Measurements from ENCODE around the gene KRT79.
"Not testable (repeated sequence)": the region's sequence is repeated elsewhere in the genome, so short reads cannot be mapped to it uniquely, and the experiment has no call there.

Gene KRT79

GRCh38 chr12:52796839-52797528 lies 37.1 kb downstream of the KRT79 start:
- Histone ChIP-seq H3K36me3 (ENCODE audit: control insufficient read depth in 1 of 2, insufficient read depth in 2 of 2, low read length in 2 of 2) (no peaks in the 10 kb centered on the region), H3K27me3 (ENCODE audit: low read depth, low read length) (no peaks in the 10 kb centered on the region), H3K9me3 (ENCODE audit: control insufficient read depth in 1 of 2, low read length in 2 of 2) (no peaks in the 10 kb centered on the region), H3K27ac (ENCODE audit: low read length) (no peak overlapping the region), H3K4me3 (ENCODE audit: low read depth in 1 of 2, low read length in 2 of 2) (no peak overlapping the region), H3K4me1 (ENCODE audit: control insufficient read depth in 1 of 2, insufficient read depth in 2 of 2, low read length in 2 of 2) (no peaks in the 10 kb centered on the region)

GRCh38 chr12:52796429-52796794 lies 37.7 kb downstream of the KRT79 start:
- Histone ChIP-seq H3K9me3 (ENCODE audit: control insufficient read depth in 1 of 2, low read length in 2 of 2) (no peaks in the 10 kb centered on the region), H3K27me3 (ENCODE audit: low read depth, low read length) (no peaks in the 10 kb centered on the region), H3K36me3 (ENCODE audit: control insufficient read depth in 1 of 2, insufficient read depth in 2 of 2, low read length in 2 of 2) (no peaks in the 10 kb centered on the region), H3K27ac (ENCODE audit: low read length) (no peak overlapping the region), H3K4me1 (ENCODE audit: control insufficient read depth in 1 of 2, insufficient read depth in 2 of 2, low read length in 2 of 2) (no peaks in the 10 kb centered on the region), H3K4me3 (ENCODE audit: low read depth in 1 of 2, low read length in 2 of 2) (no peak overlapping the region)

GRCh38 chr12:52795694-52796428 lies 38.2 kb downstream of the KRT79 start, which contains the start of gene KRT3:
KRT3 (minus strand) TSS chr12:52796117; CDS start chr12:52796042, 75 bp downstream.
- H3K36me3 ChIP-seq (ENCODE audit: control insufficient read depth in 1 of 2, insufficient read depth in 2 of 2, low read length in 2 of 2) = no peaks in the 10 kb centered on the region
- no peaks in the 10 kb centered on the region for H3K9me3 ChIP-seq (ENCODE audit: control insufficient read depth in 1 of 2, low read length in 2 of 2)
- no peaks in the 10 kb centered on the region for H3K4me1 ChIP-seq (ENCODE audit: control insufficient read depth in 1 of 2, insufficient read depth in 2 of 2, low read length in 2 of 2)
- peaks cover under 1% of the 10 kb centered on the region for H3K27me3 ChIP-seq (ENCODE audit: low read depth, low read length)
- H3K4me3 ChIP-seq (ENCODE audit: low read depth in 1 of 2, low read length in 2 of 2) = no peak within 1 kb of the TSS
- no peak within 1 kb of the TSS for H3K27ac ChIP-seq (ENCODE audit: low read length)

GRCh38 chr12:52795332-52795674 lies 38.8 kb downstream of the KRT79 start:
- not testable (repeated sequence) for H3K27me3 ChIP-seq (ENCODE audit: low read depth, low read length); H3K4me3 ChIP-seq (ENCODE audit: low read depth in 1 of 2, low read length in 2 of 2); H3K4me1 ChIP-seq (ENCODE audit: control insufficient read depth in 1 of 2, insufficient read depth in 2 of 2, low read length in 2 of 2); H3K9me3 ChIP-seq (ENCODE audit: control insufficient read depth in 1 of 2, low read length in 2 of 2); H3K27ac ChIP-seq (ENCODE audit: low read length); H3K36me3 ChIP-seq (ENCODE audit: control insufficient read depth in 1 of 2, insufficient read depth in 2 of 2, low read length in 2 of 2)

- Histone ChIP-seq H3K4me1 (ENCODE audit: control insufficient read depth in 1 of 2, insufficient read depth in 2 of 2, low read length in 2 of 2) (peaks cover 0 to 3% of the 10 kb centered on the region in 2 donors), H3K27ac (ENCODE audit: low read length) (no peak overlapping the region), H3K4me3 (ENCODE audit: low read depth in 1 of 2, low read length in 2 of 2) (no peak overlapping the region), H3K27me3 (ENCODE audit: low read depth, low read length) (peaks cover 8% of the 10 kb centered on the region), H3K9me3 (ENCODE audit: control insufficient read depth in 1 of 2, low read length in 2 of 2) (no peaks in the 10 kb centered on the region), H3K36me3 (ENCODE audit: control insufficient read depth in 1 of 2, insufficient read depth in 2 of 2, low read length in 2 of 2) (no peaks in the 10 kb centered on the region)
These were observed 39.4 kb downstream of the KRT79 start for GRCh38 chr12:52794479-52795331.

DNA sequence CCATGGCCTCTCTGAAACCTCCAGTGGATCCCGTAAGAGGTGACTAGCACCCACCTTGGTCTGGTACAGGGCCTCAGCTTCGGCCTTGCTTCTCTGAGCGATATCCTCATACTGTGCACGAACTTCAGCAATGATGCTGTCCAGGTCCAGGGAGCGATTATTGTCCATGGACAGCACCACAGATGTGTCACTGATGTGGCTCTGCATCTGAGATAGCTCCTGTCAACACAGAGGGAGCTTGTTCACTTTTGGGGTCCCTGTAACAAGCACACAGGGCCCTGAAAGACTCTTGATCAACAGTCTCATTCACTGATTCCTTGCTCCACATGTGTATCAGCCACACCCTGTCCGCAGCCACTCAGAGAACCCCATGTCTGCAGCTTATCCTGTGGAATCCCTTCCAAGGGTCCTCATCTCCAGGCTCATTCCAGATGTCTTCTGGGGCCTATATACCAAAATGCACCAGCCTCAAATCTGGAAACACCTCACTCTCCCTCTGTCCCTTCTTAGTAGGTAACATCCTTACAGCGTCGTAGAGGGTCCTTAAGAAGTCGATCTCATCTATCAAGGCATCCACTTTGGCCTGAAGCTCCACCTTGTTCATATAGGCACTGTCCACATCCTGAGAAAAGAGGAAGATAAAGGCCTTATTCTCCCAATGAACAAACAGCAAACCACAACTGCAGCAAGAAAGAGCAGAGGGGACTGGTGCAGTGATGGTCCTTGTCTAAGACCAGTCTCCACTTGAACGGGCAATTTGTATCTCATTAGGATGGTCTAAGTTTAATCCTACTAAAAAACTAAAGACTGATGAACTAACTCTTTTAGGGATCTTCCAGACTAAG lies 41.7 kb downstream of the KRT79 start:
- Histone ChIP-seq H3K4me1 (ENCODE audit: control insufficient read depth in 1 of 2, insufficient read depth in 2 of 2, low read length in 2 of 2) (peaks cover 0 to 3% of the 10 kb centered on the region in 2 donors), H3K27ac (ENCODE audit: low read length) (no peak overlapping the region), H3K27me3 (ENCODE audit: low read depth, low read length) (peaks cover 8% of the 10 kb centered on the region), H3K9me3 (ENCODE audit: control insufficient read depth in 1 of 2, low read length in 2 of 2) (no peaks in the 10 kb centered on the region), H3K36me3 (ENCODE audit: control insufficient read depth in 1 of 2, insufficient read depth in 2 of 2, low read length in 2 of 2) (no peaks in the 10 kb centered on the region), H3K4me3 (ENCODE audit: low read depth in 1 of 2, low read length in 2 of 2) (no peak overlapping the region)

- Histone ChIP-seq H3K9me3 (ENCODE audit: control insufficient read depth in 1 of 2, low read length in 2 of 2) (no peaks in the 10 kb centered on the region), H3K4me3 (ENCODE audit: low read depth in 1 of 2, low read length in 2 of 2) (no peak overlapping the region)
These were observed 42.6 kb downstream of the KRT79 start for GRCh38 chr12:52791271-52792184.

GRCh38 chr12:52790427-52791270 lies 43.5 kb downstream of the KRT79 start:
- Histone ChIP-seq H3K4me3 (ENCODE audit: low read depth in 1 of 2, low read length in 2 of 2) (peak overlapping the region in 1 of 2 donors; percentile 17), H3K27me3 (ENCODE audit: low read depth, low read length) (peaks cover 8% of the 10 kb centered on the region), H3K4me1 (ENCODE audit: control insufficient read depth in 1 of 2, insufficient read depth in 2 of 2, low read length in 2 of 2) (peaks cover 0 to 3% of the 10 kb centered on the region in 2 donors), H3K36me3 (ENCODE audit: control insufficient read depth in 1 of 2, insufficient read depth in 2 of 2, low read length in 2 of 2) (no peaks in the 10 kb centered on the region), H3K27ac (ENCODE audit: low read length) (no peak overlapping the region), H3K9me3 (ENCODE audit: control insufficient read depth in 1 of 2, low read length in 2 of 2) (no peaks in the 10 kb centered on the region)

More at GRCh38 chr12:52791271-52792184, 42.6 kb downstream of the KRT79 start:
- Histone ChIP-seq H3K36me3 (ENCODE audit: control insufficient read depth in 1 of 2, insufficient read depth in 2 of 2, low read length in 2 of 2) (no peaks in the 10 kb centered on the region), H3K27ac (ENCODE audit: low read length) (no peak overlapping the region), H3K27me3 (ENCODE audit: low read depth, low read length) (peaks cover 8% of the 10 kb centered on the region), H3K4me1 (ENCODE audit: control insufficient read depth in 1 of 2, insufficient read depth in 2 of 2, low read length in 2 of 2) (peaks cover 0 to 3% of the 10 kb centered on the region in 2 donors)

- Histone ChIP-seq H3K9me3 (ENCODE audit: control insufficient read depth in 1 of 2, low read length in 2 of 2) (no peaks in the 10 kb centered on the region), H3K4me3 (ENCODE audit: low read depth in 1 of 2, low read length in 2 of 2) (peak overlapping the region in 1 of 2 donors; percentile 17), H3K36me3 (ENCODE audit: control insufficient read depth in 1 of 2, insufficient read depth in 2 of 2, low read length in 2 of 2) (no peaks in the 10 kb centered on the region), H3K4me1 (ENCODE audit: control insufficient read depth in 1 of 2, insufficient read depth in 2 of 2, low read length in 2 of 2) (peaks cover 0 to 3% of the 10 kb centered on the region in 2 donors), H3K27ac (ENCODE audit: low read length) (no peak overlapping the region), H3K27me3 (ENCODE audit: low read depth, low read length) (peaks cover 8% of the 10 kb centered on the region)
These were observed 44.3 kb downstream of the KRT79 start for GRCh38 chr12:52789637-52790426.

Measured in muscle layer of duodenum (tissue), 2 donors.